HUES64 (cell line): ENCODE data around the gene AARS2.

ENCODE experiments used
- H3K27ac ChIP-seq: 2 replicates; pipeline ENCODE4 v1.7.0; 2013; ENCODE audit warnings: low read depth, low read length, inconsistent platforms
- H3K27me3 ChIP-seq: 2 replicates; pipeline ENCODE4 v1.6.1; 2013; ENCODE audit warnings: mild to moderate bottlenecking, low read length; ENCODE audit not compliant: insufficient read depth
- H3K36me3 ChIP-seq: 2 replicates; pipeline ENCODE4 v1.6.1; 2013; ENCODE audit warnings: mild to moderate bottlenecking, low read length; ENCODE audit not compliant: insufficient read depth
- H3K4me1 ChIP-seq: 2 replicates; pipeline ENCODE4 v1.6.1; 2013; ENCODE audit warnings: mild to moderate bottlenecking, low read length, moderate library complexity; ENCODE audit not compliant: insufficient read depth
- H3K4me3 ChIP-seq: 2 replicates; pipeline ENCODE4 v1.5.1; 2013; ENCODE audit warnings: mild to moderate bottlenecking, low read length, moderate library complexity
- H3K9ac ChIP-seq: 2 replicates; pipeline ENCODE4 v1.6.1; 2013; ENCODE audit warnings: mild to moderate bottlenecking, low read depth, low read length
- H3K9me3 ChIP-seq: 2 replicates; pipeline ENCODE4 v1.6.1; 2013; ENCODE audit warnings: low read depth, low read length; ENCODE audit not compliant: insufficient read depth
- WGBS: fragments of 150-250, 120-280 bp; methylation state at CpG from one replicate; pipeline ENCODE4 v1.1.7; 2013; ENCODE audit warnings: missing lambda C conversion rate; 5-methylcytosine and 5-hydroxymethylcytosine counted together

AARS2 gene

DNA sequence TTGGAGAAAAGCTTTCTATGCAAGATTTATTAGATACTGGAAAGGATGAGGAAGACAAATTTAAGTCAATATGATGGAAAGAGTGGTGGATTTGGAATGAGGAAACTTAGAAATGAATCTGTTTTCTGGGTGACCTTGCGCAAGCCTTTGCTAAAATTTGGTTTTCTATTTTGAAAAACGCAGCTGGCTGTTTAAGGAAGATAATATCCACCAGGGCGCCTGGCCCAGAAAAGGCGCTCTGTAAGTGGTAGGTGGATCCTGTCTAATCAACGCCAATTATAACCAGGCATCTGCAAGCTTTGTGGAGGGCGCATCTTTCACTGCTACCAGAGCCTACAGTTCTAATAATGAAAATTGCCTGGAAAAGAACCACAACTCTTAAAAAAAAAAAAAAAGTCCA, 28.9 kb upstream of the AARS2 start:
- H3K36me3 ChIP-seq, result no peaks in the 10 kb centered on the region
- H3K9me3 ChIP-seq, result no peaks in the 10 kb centered on the region
- WGBS, result 97% methylated on average over 6 of the region's 6 CpGs
- no peak overlapping the region for H3K9ac ChIP-seq
- H3K27me3 ChIP-seq, result peaks cover 7% of the 10 kb centered on the region; the same call in 1 of the 2 replicates
- H3K27ac ChIP-seq, result no peak overlapping the region
- no peaks in the 10 kb centered on the region for H3K4me1 ChIP-seq
- H3K4me3 ChIP-seq, result no peak overlapping the region

DNA sequence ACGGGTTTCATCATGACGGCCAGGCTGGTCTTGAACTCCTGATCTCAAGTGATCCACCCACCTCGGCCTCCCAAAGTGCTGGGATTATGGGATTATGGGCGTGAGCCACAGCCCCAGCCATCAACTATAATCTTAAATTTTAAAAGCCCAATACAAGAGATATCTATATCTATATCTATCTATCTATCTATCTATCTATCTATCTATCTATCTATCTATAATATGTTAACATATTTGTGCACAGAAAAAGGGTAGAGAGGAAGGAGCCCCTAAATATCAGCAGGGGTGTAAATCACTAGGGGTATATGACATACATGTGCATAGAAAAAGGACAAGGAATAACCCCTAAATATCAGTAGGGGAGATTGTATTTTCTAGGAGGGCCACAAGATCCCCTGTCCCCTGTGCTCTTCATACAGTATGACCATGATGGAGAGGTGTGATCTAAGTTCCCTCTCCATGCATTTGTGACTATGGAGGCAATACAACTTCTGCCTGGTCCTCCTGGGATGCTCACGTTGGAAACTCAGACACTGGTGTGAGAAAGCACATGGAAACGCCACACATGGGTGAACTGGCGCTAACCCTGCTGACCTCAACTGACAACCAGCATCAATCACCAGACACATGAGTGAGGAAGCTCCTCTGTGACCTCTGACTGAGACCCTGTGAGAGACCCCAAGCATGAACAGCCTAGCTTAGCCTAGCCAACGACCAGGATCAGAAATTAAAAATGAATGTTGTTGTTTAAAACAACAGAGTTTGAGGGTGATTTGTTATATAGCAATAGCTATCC, 28.1 kb upstream of the AARS2 start:
- no peak overlapping the region for H3K9ac ChIP-seq
- no peak overlapping the region for H3K27ac ChIP-seq
- WGBS, result 79% methylated on average over 7 of the region's 8 CpGs
- no peaks in the 10 kb centered on the region for H3K9me3 ChIP-seq
- H3K4me3 ChIP-seq, result no peak overlapping the region
- no peaks in the 10 kb centered on the region for H3K4me1 ChIP-seq
- no peaks in the 10 kb centered on the region for H3K36me3 ChIP-seq
- H3K27me3 ChIP-seq, result peaks cover 7% of the 10 kb centered on the region; the same call in 1 of the 2 replicates

DNA sequence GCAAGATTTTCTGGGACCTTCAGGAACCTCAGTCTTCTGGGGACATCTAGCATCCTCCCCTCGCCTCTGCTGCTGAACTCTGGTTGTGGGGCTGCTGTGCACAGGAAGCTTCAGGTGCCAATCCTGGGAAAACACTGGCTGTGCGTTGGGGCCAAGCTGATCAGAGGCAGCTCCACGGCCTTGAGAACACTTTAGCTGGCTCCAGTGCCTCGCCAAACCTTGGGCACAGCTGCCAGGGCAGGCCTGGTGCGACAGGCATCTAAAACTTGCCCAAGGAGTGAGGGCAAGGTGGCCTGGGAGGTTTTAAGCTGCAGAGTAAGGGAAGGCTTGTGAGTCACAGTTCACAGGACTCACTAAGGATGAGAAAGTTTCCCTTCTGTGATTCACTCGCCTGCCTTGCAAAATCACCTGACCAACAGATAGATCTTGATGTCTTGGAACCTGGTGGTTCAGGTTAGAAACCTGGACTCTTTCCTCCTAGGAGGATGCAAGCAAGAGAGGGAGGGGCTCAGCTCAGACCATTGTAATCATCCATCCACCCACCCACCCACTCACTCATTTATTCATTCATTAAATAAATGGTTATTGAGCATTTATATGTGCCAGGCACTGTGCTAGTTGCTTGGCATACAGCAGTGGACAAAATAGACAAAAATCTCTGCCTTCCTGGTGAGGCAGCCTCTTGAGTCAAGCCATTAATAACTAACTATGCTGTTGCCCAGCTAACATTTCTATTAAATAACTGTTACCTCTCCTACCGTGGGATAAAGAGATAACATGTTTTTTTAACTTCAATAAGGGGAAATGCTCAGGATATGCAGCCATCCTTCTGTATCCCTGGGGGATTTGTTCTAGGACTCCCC, 26.8 kb upstream of the AARS2 start:
- WGBS, result 78% methylated on average over 7 of the region's 7 CpGs
- Histone ChIP-seq H3K27me3 (peaks cover 2% of the 10 kb centered on the region; the same call in 1 of the 2 replicates), H3K27ac (no peak overlapping the region), H3K36me3 (no peaks in the 10 kb centered on the region), H3K9ac (no peak overlapping the region), H3K4me3 (no peak overlapping the region), H3K4me1 (peaks cover 6% of the 10 kb centered on the region; the same call in 1 of the 2 replicates), H3K9me3 (no peaks in the 10 kb centered on the region)

DNA sequence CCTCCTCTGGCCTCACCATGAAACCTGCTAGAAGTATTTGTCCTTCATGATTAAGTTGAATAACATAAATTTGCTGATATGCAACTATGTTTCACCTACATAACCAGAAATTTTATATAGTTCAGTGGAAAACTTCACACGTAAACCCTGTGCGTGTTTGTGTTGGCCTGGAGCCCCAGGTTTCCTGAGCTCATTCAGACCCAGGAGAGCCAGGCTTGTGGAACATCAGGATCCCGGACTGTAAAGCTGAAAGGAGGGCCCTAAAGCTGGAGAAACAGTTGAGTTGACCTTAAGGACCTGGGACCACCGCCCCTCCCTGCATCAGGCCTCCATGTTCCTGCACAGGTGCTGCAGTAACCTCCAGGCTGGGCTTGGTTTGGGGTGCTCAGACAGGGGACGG, 26.2 kb upstream of the AARS2 start:
- WGBS, result 90% methylated on average over 5 of the region's 5 CpGs
- Histone ChIP-seq H3K9ac (no peak overlapping the region), H3K27me3 (no peaks in the 10 kb centered on the region), H3K9me3 (no peaks in the 10 kb centered on the region), H3K4me3 (no peak overlapping the region), H3K4me1 (peaks cover 6% of the 10 kb centered on the region; the same call in 1 of the 2 replicates), H3K36me3 (no peaks in the 10 kb centered on the region), H3K27ac (no peak overlapping the region)

DNA sequence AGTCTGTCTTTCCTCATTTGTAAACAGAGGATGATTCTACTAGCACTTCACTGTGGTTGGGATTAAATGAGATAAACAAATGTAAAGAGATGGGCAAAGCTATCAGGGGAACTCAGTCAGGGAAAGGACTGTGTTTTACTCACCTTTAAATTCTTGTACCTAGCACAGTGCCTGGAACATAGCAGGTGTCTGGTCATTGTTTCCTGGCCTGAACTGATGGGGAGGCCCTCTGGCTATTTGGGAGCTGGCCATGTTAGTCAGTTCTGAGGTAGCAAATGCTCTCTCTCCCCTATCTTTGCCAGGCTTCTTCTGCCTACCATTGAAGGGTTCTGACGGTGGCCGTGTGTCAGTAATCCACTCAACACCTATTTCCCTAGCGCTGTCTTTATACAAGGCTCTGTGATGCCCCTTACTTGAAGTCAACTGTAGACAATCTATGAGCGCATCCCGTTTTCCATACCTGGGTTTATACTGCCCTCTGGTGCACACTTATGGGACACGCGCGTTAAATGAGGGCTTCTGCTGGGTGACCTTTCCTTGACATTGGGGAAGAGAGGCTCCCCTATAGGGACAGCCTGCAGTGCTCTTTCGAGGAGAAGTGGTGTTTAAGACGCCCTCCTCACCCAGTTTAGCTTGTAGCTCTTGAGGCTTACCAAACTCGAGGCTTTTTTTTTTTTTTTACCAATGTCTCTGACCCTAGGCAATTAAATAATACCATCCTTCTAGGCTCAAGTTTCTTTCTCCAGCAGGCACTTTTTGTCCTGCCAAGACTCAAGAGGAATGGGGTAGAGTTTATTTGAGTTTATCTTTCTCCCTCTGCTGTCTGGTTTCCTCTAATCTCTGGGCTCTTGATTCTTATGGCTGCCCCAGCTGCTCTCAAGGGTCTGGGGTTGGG, 25.3 kb upstream of the AARS2 start:
- no peaks in the 10 kb centered on the region for H3K9me3 ChIP-seq
- no peak overlapping the region for H3K4me3 ChIP-seq
- no peaks in the 10 kb centered on the region for H3K27me3 ChIP-seq
- peaks cover 6% of the 10 kb centered on the region; the same call in 1 of the 2 replicates for H3K4me1 ChIP-seq
- 6% methylated on average over 11 of the region's 11 CpGs for WGBS
- no peak overlapping the region for H3K9ac ChIP-seq
- no peak overlapping the region for H3K27ac ChIP-seq
- no peaks in the 10 kb centered on the region for H3K36me3 ChIP-seq

DNA sequence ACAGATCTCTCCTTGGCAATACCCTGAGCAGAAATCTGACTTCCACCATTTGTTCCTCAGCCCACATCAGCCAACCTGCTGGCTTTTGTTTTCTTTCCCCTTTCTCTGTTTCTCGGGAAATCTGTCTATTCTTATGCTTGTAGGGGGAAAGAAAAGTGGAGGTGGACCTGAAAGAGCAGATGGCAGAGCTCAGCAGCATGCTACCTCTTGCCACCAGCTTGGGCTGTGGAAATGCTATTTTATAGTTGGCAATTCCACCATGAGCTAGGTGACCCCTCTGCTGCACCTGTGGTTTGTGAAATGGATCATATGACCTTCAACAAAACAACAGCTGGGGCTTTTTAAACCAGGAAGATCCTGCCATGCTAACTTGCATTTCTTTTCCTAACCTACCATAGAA, 22.5 kb upstream of the AARS2 start:
- H3K4me3 ChIP-seq, result no peak overlapping the region
- H3K27me3 ChIP-seq, result no peaks in the 10 kb centered on the region
- 40% methylated on average over 1 of the region's 1 CpG for WGBS
- no peaks in the 10 kb centered on the region for H3K9me3 ChIP-seq
- peaks cover 6% of the 10 kb centered on the region; the same call in 1 of the 2 replicates for H3K4me1 ChIP-seq
- H3K27ac ChIP-seq, result no peak overlapping the region
- H3K9ac ChIP-seq, result no peak overlapping the region
- no peaks in the 10 kb centered on the region for H3K36me3 ChIP-seq

DNA sequence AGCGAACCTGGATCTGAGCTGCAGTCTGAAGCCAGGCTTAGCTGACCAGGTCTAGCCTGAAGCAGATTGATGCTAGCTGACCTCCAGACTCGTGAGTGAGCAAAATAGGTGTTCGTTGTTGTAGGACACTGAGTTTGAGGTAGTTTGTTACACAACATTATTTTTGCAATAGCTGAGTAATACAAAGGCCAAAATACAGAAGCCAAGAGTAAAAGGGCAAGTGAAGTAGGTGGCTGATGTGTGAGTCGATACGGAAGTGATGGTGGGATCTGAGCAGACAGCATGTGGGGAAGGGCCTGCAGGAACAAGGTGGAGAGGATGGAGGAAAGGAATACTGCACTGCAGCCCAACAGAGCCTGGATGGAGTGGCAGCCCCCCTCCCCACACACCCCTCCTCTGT, 20.8 kb upstream of the AARS2 start:
- Histone ChIP-seq H3K4me3 (no peak overlapping the region), H3K4me1 (peaks cover 6% of the 10 kb centered on the region; the same call in 1 of the 2 replicates), H3K36me3 (no peaks in the 10 kb centered on the region), H3K9me3 (no peaks in the 10 kb centered on the region), H3K27me3 (no peaks in the 10 kb centered on the region), H3K27ac (no peak overlapping the region), H3K9ac (no peak overlapping the region)
- 92% methylated on average over 5 of the region's 5 CpGs for WGBS

DNA sequence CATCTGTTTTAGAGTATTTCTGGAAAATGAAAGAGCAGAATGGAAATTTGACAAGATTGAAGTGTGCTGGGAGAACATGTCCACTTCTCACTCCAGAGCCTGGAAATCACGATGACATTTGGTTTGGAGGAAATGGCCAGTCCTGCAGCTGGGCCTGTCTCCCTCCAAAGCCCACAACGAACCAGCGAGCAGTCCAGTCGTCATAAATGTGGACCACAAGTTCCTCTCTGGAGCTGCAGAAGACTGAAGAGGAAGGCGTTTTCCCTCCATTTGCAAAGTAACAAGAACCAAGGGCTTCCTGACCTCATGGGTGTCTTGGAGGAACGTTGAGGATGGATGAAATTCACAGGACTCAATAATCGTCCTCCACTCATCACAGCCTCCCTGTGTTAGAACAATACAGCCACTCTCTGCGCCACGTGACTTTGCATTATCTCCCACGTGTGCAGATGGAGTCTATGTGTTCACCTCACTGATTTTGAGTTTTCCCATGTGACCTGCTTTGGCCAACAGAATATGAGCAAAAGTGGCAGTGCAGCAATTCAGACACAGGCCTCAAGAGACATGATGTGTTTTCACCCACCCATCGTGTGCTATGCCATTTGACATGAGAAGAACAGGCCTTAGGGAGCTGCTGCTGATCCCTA, 20.2 kb upstream of the AARS2 start:
- Histone ChIP-seq H3K36me3 (no peaks in the 10 kb centered on the region), H3K4me3 (no peak overlapping the region), H3K9ac (no peak overlapping the region), H3K4me1 (peaks cover 6% of the 10 kb centered on the region; the same call in 1 of the 2 replicates), H3K27me3 (no peaks in the 10 kb centered on the region), H3K9me3 (no peaks in the 10 kb centered on the region), H3K27ac (no peak overlapping the region)
- WGBS, result 92% methylated on average over 11 of the region's 11 CpGs

- no peaks in the 10 kb centered on the region for H3K27me3 ChIP-seq
- H3K9me3 ChIP-seq, result no peaks in the 10 kb centered on the region
- H3K36me3 ChIP-seq, result no peaks in the 10 kb centered on the region
- WGBS, result 75% methylated on average over 7 of the region's 7 CpGs
- H3K4me1 ChIP-seq, result peaks cover 14% of the 10 kb centered on the region
- no peak overlapping the region for H3K9ac ChIP-seq
- H3K4me3 ChIP-seq, result no peak overlapping the region
- no peak overlapping the region for H3K27ac ChIP-seq
Observed at GRCh38 chr6:44332585-44332984, 19.4 kb upstream of the AARS2 start.

DNA sequence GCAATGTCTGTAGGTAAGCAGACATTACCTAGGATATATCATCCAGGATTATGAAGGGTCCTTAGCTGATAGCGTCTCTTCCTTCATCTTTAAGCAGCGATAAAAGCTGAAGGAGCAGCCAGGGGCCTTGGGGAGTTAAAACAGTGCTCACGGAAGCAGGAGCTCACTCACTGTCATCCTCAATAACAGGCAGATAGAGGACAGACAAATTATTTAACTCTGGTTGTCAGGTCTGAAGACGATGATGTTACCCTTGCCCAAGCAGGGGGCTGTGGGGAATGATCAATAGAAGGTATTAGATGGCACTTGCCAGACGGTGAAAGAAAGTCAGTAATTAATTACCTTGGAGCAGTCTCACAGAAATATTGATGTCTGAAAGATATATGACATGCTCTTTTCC, 16.7 kb upstream of the AARS2 start:
- H3K27me3 ChIP-seq, result no peaks in the 10 kb centered on the region

More for the DNA sequence above, 16.7 kb upstream of the AARS2 start:
- 75% methylated on average over 5 of the region's 5 CpGs for WGBS
- Histone ChIP-seq H3K36me3 (no peaks in the 10 kb centered on the region), H3K9me3 (no peaks in the 10 kb centered on the region), H3K27ac (no peak overlapping the region), H3K4me3 (no peak overlapping the region), H3K4me1 (peaks cover 9% of the 10 kb centered on the region), H3K9ac (no peak overlapping the region)
